ENCODE measurements around the gene EEPD1. TPM values are rescaled to one million over a fixed set of nuclear protein-coding genes. Genes with fewer than 3 reads are reported as not detected.

EEPD1 gene
- polyA plus RNA-seq, 2 of the 4 experiments (the other 2 are of a cell fraction), result 16.0 to 24.3 TPM

- 0 out of 2 replicates have a peak, but pooled peaks have one; percentile 22 for TF ChIP-seq ATOH8 (CRISPR knock-in tag; IDR thresholded peaks at IDR 0.05; ENCODE audit: low read depth)
- no peak for TF ChIP-seq MAZ (IDR thresholded peaks at IDR 0.05; ENCODE audit: borderline replicate concordance, low read depth, low read length)
Observed at GRCh38 chr7:36289833-36290661, 137.0 kb downstream of the EEPD1 start (continued).

- WGBS (ENCODE audit: missing lambda C conversion rate), result 24% methylated on average over 18 of the region's 18 CpGs
- DNase-seq (ENCODE audit: low read depth in 1 of 2, low spot score in 1 of 2) (peak; percentile 81 to 87), FAIRE-seq (peak; percentile 84), ATAC-seq (peak; percentile 81 to 89)
- H3K27ac ChIP-seq, result peak overlapping the region; percentile 82 to 91
- ChIA-PET CTCF (interaction anchor here (0.5 to 10.9 kb wide), 66 partner anchors 9 to 1027 kb away, joined by 3 to 198 read pairs (median 4); no protein-coding TSS in a partner anchor), POLR2A (interaction anchor here (1.0 to 1.8 kb wide), 2 partner anchors 176 to 307 kb away, joined by 4 to 6 read pairs; no protein-coding TSS in a partner anchor)
- peak overlapping the region; percentile 18; the same call in 1 of the 3 replicates for H3K4me3 ChIP-seq
- TF ChIP-seq E2F6 (IDR thresholded peaks at IDR 0.05; ENCODE audit: borderline replicate concordance, low read depth) (0 out of 2 replicates have a peak, but pooled peaks have one; percentile 23), MAX (IDR thresholded peaks at IDR 0.05) (peak; percentile 61; the same call in 1 of the 2 replicates), ELK1 (IDR thresholded peaks at IDR 0.05; ENCODE audit: low read depth, low read length) (no peak), SMC3 (IDR thresholded peaks at IDR 0.05) (peak; percentile 100), PHF8 (IDR thresholded peaks at IDR 0.05; ENCODE audit: borderline replicate concordance, low read depth) (no peak), ZFP36 (IDR thresholded peaks at IDR 0.05; ENCODE audit: borderline replicate concordance, partially characterized antibody) (no peak), RAD21 (conservative IDR thresholded peaks at IDR 0.05 in 1 of 2, IDR thresholded peaks at IDR 0.05 in 1 of 2) (peak; percentile 100), RFX5 (IDR thresholded peaks at IDR 0.05) (no peak), CTCF (IDR thresholded peaks at IDR 0.05) (peak; percentile 98), HES2 (IDR thresholded peaks at IDR 0.05) (no peak), FOSB (CRISPR knock-in tag; IDR thresholded peaks at IDR 0.05) (no peak), CHD4 (IDR thresholded peaks at IDR 0.05; ENCODE audit: borderline replicate concordance) (no peak), TP53 (CRISPR knock-in tag; IDR thresholded peaks at IDR 0.05) (0 out of 2 replicates have a peak, but pooled peaks have one; percentile 1), RNF2 (IDR thresholded peaks at IDR 0.05; ENCODE audit: borderline replicate concordance, low read depth) (no peak)
- H3K4me2 ChIP-seq, result peak overlapping the region; percentile 85
- peaks cover 54% of the 10 kb centered on the region for H3K4me1 ChIP-seq
- H3K9me3 ChIP-seq, result no peaks in the 10 kb centered on the region
Observed at GRCh38 chr7:36291387-36292316, 138.6 kb downstream of the EEPD1 start.
